Hindlimb muscle (tissue), 1 donor: Measurements from ENCODE around the gene PTPRG. TPM values are rescaled to one million over a fixed set of nuclear protein-coding genes. Genes with fewer than 3 reads are reported as not detected.
"Not testable (repeated sequence)": the region's sequence is repeated elsewhere in the genome, so short reads cannot be mapped to it uniquely, and the experiment has no call there.

ENCODE experiments used
- DNase-seq: peaks from one replicate; pipeline ENCODE4 v3.0.0-alpha.2; 2013
- polyA plus RNA-seq: library from polyadenylated mRNA; unstranded; fragments of 120-200 nt; gene quantifications from one replicate; pipeline ENCODE4 v1.2.1, GENCODE V29; 2013; ENCODE audit not compliant: insufficient read length

Gene PTPRG
- polyA plus RNA-seq, 1 donor: 29.4 TPM

DNA sequence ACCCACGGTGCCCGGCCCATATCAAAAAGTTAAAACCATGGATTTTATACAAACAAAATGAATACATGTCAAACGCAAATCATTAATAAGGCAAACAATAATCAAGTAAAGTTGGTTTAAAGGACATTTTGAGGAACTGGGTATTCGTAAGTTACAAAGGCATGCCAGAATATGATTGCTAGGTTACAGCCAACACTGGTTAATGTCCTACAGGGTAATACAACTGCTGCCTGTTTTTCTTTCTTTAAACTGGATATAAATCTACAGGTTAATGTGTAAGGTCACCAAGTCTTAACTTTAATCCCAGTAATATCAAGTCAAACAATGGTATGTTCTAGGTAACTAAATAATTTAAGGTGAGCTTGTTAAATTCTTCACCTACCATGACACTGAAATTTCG is 166.1 kb downstream of the PTPRG start:
- no peak for DNase-seq

DNA sequence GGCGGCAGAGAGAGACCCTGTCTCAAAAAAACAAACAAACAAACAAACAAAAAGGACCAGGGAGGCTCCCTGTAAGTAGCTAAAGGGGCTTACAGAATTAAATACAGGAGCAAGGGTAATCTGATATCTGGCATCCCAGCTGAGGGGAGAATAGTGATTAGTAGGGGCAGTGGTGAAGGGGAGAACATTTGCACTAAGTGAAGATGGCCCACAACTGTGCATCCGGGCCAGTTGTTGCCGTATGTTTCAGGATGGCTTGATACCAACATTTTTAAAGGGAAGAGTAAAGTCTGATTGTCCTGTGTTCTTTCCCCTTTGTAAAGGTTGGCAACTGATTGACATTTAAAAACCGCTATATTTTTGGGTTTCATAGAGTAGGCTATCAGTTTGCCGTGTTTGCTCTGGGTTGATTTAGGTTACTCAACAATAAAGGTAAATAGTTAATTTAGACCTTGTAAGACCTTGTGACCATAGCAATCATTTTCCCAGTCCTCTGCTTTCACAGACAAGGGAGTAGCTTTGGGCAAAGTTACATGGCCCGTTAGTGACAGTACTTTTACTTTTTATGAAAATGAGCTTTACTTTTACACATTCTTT is 167.8 kb downstream of the PTPRG start:
- no peak for DNase-seq

DNA sequence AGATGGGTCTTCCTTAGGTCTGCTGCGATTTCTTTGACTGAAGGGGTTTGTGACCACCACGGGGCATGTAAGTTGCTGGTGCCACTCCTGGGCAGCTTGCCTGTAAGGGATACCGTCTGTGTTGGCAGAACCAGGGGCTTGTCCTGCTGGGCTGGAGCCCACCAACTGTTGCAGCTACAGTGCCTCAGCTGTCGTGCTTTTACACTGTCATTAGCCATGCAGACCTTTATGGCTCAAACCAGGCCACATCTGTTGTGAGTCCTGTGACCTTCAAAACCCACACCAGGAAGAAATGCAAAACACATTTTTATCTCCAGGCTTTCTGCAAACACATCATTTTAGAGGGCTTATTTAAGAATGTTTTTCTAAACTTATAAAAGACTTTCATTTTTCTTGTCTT is 168.7 kb downstream of the PTPRG start:
- peak; percentile 45 for DNase-seq

DNA sequence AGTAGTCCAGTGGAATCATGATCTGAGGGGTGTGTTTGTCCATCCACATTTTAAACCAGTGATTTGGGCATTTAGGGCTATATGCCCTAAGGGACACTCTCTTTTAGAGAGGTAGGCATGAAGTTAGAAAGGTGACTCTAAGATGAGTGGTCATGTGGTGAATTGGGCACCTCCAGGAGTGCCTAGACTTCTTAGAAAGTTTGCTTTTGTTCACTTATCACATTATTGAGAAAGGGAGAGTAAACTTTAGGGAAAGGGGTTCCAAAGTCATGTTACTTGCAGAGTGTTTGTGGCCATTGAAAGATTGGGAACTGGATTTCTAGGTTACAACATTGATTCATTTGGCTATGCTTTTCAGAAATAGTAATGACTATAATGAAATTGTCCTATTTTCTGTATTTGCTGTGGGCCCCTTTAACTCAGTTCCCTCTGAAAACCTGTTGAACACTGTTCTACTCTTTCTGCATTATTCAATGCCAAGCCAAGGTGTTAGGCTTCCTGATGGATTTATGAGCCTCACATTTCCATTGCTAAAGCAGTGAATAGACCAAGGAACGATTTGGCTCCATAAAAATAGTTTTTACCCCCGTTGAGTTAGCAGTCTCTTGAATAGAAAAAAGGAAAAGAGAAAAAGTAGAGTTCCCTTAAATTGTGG is 169.3 kb downstream of the PTPRG start:
- no peak for DNase-seq

DNA sequence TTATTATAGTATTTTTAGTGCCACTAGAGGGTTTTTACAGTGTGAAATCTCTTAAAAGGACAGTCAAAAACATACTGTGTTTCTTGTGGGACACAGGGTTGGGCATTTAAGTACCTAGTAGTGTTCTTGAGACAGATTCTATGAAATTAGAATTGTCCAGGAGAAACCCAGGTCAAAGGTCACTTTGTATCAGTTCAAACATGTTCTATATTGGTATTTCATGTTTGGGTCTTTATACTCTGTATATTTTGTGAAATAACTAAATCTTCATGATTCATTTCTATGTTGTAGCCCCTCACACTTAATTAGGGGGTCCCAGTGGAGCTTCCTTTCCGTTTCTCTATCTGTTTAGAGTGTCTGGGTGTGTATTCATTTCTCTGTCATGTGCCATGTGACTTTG is 171.6 kb downstream of the PTPRG start:
- no peak for DNase-seq

DNA sequence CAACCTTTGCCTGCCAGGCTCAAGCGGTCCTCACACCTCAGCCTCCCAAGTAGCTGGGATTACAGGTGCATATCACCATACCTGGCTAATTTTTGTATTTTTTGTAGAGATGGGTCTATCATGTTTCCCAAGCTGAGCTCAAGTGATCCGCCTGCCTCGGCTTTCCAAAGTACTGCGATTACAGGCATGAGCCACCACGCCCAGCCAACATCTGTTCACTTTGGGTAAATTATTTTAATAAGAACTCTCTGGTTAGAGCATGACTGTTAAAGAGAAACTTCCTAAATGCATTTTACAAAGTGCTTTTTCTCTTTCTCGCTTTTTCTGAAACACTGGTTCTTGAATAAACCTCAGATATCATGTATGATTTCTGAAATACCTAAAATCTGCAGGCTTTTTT is 172.5 kb downstream of the PTPRG start:
- DNase-seq: no peak

DNA sequence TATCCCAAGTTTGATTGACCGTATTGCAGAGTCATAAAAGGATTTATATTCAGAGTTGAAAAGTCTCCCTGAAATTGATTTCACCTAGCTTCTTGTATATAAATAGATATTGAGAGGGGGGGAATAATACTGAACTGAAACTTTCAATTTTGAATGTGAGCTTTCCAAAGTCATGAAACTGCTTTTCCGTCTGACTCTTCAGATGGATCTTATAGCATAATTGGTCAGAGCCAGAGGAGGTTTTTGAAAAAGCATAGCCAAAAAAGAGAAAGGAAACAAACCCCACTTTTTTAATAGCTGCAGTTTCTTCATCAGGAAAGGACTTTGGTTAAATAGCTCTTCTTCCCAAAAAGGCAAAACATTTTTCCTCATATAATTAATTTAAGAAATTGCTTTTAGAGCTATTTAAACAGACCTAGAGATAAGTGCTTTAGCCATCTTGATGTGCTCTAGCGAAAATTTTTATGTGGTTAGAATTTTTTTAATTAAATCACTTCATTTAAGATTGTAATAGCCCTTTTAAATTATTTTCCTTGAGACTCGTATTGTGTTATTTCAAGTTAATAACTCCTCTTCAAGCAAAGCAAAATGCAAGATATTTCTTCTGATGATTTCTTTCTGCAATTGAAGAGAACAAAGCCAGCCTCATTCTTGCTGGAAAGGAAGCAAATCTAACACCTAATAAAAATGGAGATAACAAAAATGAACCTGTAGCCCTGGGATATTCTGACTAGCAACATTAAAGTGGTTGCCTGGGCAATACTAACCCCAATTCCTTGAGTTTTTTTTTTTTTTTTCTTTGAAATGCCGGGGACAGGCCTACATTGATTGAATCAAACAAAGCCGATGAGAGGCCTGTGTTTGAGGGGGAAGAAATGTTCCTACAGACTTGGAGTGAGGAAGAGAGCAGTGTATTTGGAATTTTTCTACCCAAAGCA is 173.6 kb downstream of the PTPRG start:
- no peak for DNase-seq

DNA sequence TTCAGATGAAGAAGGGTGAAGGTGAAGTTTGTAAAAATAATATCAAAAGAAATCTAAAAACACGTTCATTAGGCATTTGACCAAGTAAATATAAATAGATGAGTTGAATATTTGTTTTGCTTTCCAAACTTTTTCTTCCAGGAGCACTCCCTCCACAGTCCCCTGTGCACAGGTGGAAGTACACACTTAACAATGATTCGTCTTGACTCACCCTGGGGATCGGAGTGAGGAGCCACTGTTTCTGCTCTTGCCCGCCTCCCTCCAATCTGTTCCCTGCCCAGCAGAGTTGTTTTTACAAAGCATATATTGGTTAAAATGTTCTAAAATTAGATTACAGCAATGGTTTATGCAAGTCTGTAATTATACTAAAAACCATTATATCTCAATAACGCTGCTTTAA is 175.1 kb downstream of the PTPRG start:
- no peak for DNase-seq

DNA sequence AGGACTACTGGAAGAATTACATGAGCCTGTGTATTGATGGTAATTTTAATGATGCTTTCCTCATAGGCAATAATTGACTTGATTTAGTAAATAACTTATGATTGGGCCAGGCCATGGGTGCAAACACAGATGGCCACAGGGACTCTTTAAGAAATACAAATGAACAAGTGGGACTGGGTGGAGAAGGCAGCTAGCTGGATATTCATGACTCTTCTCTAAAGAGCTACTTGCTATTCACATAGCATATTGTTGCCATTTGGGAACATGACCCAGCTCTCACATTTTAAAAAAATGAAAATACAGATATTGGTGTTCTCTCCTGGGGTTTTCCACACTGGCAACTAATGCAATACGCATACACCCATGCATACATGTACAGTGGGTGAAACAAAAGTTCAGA is 178.3 kb downstream of the PTPRG start:
- DNase-seq: no peak

DNA sequence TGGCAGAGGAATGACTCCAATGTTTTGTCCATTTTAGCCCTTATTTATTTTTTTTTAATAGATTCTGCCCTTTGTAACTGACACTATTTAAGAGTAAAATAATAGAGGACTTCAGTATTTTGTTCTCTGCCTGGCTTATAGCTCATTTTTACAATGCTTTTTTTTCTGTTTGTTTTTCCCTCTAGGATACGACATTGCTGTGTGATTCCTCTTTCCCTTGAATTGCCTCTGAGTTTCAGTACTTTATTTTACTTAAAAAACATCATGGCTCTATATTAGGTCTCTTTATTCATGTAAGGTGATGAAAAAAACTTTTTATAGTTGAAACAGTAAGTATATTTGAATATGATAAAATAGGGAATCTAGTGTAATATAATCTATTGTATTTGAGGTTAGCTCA is 179.1 kb downstream of the PTPRG start:
- no peak for DNase-seq

DNA sequence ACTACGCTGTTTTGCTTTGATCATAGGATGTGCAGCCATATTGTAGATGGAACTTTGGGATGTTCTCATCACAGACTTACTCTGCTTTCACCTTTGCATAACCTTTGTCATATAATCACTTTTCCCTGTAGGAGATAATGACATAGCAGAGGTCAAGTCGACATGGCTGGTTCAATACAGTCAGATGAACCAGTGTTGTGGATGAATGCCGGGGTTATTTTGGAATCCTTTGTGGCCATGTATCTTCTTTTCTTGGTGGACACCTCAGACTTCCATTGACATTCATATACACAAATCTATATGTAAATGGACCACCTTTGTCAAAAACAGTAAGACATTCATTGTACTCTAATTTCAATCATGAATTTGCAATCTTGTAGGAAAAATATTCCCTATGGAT is 180.2 kb downstream of the PTPRG start:
- DNase-seq: no peak

DNA sequence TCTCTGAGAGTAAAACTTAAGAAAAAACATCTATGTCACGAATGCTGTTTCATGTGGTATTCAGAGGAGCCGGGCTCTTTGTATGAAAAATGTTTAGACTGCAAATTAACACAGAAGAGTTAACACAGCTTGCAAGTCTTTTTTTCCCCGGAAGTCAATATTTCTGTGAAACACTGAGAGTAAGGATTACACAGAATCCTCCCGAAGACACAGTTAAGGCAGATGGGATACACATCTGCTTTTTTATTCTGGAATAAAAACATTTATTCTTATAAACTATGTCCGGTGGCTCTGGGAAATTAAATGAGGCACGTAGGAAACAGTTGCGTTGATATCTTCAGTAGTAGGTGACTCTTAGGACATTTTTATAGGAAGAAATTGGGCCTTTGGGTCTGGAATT is 180.6 kb downstream of the PTPRG start:
- DNase-seq: no peak

DNA sequence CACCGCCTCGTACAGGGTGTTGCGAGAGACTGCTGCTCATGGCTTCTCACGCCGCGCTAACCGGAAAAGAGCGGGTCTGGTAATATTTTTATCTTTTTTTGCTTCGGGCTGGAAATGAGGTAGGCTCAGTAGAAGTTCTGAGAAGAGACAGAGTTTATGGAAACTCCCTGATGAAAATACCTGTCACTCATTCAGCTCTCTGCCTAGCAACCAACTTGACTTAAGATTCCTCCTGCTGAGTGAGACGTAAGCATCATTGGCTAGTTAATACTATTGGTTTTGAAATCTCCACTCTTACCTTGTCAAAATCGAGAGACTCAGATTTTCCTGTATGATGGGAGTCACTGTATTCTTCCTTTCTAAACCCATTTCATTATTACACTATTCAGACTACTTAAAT is 181.7 kb downstream of the PTPRG start:
- DNase-seq: no peak

DNA sequence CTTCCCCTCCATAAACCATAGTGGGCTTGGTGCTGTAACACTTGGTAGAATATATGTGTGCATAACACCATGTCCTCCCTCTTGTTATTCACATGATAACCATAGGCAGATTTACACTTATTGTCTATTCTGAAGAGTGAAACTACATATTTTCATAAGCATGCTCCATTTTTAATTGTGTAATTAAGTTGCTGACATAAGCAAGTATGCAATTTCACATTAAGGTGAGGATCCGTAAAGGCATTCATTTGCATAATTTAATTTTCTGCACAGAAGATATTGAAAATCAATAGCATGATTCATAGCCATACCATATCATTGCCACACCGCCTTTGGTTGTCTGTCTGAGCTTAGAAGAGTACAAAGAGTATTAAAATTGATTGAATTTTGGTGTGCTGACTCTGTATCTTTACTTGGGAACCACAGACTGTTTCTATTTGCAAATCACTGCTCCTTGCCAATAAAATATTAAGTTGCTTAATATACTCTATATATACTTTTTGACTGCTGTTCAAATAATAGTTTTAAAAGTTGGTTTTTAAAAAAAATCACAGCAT is 182.4 kb downstream of the PTPRG start:
- DNase-seq: no peak

DNA sequence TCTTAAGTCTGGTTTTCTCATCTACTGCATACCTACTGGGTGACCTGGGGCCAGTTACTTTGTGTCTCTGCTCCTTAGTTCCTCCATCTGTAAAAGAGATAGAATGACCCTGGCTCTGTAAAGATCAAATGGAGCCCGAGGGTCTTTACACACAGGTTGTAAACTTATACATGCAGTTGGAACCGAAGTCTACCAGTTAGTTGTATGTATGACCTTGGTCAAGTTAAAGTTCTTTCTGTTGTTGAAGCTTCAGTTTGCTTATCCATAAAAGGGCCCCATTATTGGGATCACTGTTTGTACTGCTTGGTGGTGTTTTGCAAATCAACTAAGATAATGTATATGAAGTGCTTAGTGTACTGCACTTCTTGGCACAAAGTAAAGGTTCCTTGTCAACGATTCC is 186.9 kb downstream of the PTPRG start:
- no peak for DNase-seq

DNA sequence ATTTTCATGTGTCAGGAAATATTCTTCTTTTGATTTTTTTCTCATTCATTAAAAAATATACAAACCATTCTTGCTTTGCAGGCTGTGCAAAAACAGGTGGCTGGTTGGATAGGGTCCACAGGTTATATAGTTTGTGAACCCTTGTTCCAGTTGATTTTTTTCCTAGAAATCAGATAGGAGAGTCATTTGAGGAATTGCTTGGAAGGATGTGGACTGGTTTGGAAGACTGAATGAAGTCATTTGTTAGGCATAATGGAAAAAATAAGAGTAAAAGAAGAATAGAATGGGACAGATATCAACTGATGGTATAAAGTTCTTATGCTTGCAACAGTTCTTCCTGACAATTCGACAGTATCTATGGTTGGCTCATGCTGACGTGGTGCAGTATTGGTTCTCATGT is 189.4 kb downstream of the PTPRG start:
- no peak for DNase-seq

DNA sequence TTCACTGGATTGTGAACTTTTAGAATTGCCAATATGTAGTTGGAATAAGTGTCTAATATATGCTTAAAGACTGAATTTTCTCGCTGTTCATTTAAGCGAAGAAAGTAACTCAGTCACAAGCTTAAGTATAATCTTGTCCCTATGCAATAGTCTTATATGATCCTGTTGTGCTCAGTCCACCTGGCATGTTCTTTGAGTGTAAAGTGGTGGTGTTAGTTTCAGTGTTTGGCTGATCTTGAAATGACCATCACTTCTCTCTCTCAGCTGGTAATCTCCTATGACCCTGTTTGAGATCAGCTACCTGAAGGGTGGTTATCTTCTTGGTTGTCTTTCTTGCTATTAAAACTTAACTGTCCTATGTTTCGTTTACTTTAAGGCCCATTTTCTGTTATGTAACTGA is 197.5 kb downstream of the PTPRG start:
- DNase-seq: no peak

DNA sequence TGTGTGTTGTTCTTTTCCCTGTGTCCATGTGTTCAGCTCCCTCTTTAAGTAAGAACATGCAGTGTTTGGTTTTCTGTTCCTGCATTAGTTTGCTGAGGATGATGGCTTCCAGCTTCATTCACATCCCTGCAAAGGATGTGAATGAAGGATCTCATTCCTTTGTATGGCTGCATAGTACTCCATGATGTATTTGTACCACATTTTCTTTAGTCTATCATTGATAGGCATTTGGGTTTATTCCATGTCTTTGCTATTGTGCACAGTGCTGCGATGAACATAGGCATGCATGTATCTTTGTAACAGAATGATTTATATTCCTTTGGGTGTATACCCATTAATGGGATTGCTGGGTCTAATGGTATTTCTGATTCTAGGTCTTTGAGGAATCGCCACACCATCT is 199.4 kb downstream of the PTPRG start:
- not testable (repeated sequence) for DNase-seq

DNA sequence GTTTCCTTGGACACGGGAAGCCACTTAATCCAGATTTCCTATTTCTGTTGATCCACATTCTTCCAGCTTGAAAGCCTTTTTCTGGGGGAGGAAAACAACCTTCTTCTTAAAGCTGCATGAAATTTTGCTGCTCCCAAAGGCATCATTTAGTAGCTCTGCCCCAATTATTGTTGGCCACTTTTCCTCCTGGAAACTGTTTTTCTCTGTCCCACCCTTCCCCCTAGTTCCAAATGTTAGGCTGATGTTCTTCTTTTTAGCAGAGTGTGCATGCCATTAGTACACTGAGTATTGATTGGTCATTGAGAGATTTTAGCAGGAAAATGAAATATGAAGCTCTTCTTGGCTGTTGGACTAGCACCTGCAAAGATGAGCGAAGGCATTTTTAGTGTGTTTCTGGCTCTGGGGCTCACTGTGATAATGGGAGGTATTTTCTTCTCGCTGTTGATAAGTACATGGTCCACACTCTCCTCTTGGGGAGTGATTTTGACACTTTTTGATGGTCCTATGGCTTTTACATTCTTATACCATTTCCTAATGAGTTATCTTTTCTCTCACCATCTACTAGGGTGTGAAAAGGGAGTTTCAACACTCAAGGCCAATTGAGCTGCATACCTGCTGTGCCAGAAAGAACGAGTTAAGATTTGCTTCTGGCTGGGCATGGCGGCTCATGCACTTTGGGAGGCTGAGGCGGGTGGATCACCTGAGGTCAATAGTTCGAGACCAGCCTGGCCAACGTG is 200.5 kb downstream of the PTPRG start:
- peak; percentile 57 for DNase-seq

DNA sequence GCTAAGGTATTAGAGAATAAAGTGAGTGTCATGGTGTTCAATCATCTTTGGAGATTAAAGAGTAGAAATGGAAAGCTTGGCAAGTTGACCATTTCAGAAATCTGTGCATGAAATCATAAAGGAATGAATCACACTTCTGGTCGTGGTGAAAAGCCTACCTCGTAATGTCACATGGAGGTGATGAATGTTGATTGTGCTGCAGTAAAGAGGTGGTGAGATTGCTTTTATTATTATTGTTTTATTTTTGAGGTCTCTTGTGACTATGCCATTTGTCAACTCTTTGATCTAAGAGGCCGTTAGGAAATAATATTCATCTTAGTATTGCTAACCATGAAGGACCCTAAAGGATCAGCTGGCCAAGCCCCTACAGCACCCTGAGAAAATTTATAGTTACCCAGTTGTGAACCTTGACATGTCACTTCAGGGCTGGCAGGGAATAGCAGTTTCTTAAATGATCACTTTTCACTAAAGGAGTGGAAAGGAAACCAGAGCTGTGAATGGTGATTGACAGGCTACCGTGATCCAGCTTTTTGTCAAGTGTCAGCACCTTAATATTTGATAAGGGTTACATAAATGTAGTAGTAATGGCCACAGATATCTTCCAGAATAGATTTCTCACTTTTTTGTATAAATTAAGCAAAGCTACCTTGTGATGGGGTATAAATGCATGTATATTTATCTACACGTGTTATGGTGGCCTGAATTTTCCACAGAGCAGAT is 203.9 kb downstream of the PTPRG start:
- DNase-seq: no peak

DNA sequence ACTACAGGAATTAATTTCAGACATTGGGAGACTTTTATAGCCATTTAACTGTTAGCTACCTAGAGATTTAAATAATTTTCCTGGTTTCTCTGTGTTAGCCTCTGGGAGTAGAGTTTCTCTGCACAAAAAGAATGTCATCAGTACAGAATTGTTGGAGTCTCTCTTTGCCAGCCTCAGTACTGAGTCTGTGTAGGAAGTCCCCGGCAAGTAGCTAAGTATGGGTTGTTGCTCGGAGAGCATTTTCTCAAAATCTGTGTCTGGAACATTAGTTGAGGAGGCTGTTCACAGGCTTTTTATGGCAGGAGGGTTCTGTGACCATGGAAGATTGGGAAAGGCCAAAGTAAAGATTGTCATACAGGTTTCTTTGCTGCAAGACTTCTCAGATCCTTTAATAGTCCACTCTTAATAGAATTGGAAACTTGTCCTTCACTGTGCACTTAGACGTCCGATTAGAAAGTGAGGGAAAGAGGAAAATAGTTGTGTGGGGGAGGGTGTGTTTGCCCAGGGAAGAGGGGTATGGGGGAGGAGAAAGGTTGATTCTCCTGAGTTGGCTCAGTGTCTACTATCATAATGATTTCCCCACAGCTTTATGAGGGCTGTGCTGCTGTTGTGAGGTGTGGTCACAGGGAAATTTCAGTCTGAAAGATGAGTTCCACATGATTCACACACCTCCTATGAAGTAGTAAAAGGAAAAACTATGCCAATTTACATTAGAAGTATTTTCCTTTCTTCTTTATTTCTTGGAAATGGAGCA is 207.1 kb downstream of the PTPRG start:
- no peak for DNase-seq
